K562 (cell line): ENCODE measurements around the gene NR6A1. TPM values are rescaled to one million over a fixed set of nuclear protein-coding genes. Genes with fewer than 3 reads are reported as not detected.

Experiments used
- ATAC-seq: fragments of 200-7000 bp; cut with Tn5 transposase; 3 replicates; pipeline ENCODE4 v1.9.1; 2020; ENCODE audit warnings: moderate library complexity
- BruUV-seq: library from RNA; stranded (reverse); fragments of 400-500 nt; replicated peaks from 2 replicates; lab custom pipeline; 2021; lab: Mats Ljungman, UMichigan
- CTCF ChIA-PET: fragments of 300-600 bp; formaldehyde crosslinking; extraction: SDS; loops from one replicate; lab custom pipeline; 2021; ENCODE audit warnings: low intra/inter-chr PET ratio; lab: Yijun Ruan, JAX
- POLR2A ChIA-PET: fragments of 300-600, 350-650 bp; sonication (Branson Sonifier 250); formaldehyde crosslinking; extraction: SDS; loops from one replicate; lab custom pipeline; 2021; ENCODE audit warnings: antibody characterized with exemption, inconsistent platforms; lab: Yijun Ruan, JAX
- DNase-seq, 4 experiments: peaks; one replicate each; pipeline versions ENCODE4 v3.0.0 to v3.0.0-alpha.2; 2011 to 2018; ENCODE audit warnings: low spot score in 3 of 4, mixed read lengths in 3 of 4; ENCODE audit errors: extremely low read depth in 1 of 4
- FAIRE-seq: peaks from 2 replicates; lab custom pipeline; 2011; peaks lifted over from hg19 to GRCh38; lab: Jason Lieb, UNC
- H2AFZ ChIP-seq: 2 replicates; pipeline ENCODE4 v1.6.0; 2011; ENCODE audit warnings: low read depth, low read length, control low read depth, inconsistent platforms
- H3K27ac ChIP-seq: fragments of 200-600 bp; 3 replicates; pipeline ENCODE4 v1.8.0; 2011; ENCODE audit warnings: low read depth, mild to moderate bottlenecking, control low read depth, inconsistent platforms, low read length, moderate library complexity, mixed read lengths; ENCODE audit errors: extremely low read depth
- H3K27me3 ChIP-seq, 2 experiments: fragments of 300-600 bp in 1 of 2; 2 replicates in 1 of 2; 3 replicates in 1 of 2; pipeline versions ENCODE4 v1.6.0 to v1.8.0; 2011; ENCODE audit warnings: inconsistent platforms in 2 of 2, low read length in 2 of 2, mild to moderate bottlenecking in 1 of 2, mixed read lengths in 1 of 2, moderate library complexity in 1 of 2; ENCODE audit not compliant: control insufficient read depth in 2 of 2, insufficient read depth in 2 of 2
- H3K36me3 ChIP-seq: fragments of 300-600 bp; 3 replicates; pipeline ENCODE4 v1.8.0; 2011; ENCODE audit warnings: mild to moderate bottlenecking, low read length, inconsistent platforms; ENCODE audit not compliant: control insufficient read depth, insufficient read depth
- H3K4me1 ChIP-seq, 2 experiments: fragments of 200-600 bp in 1 of 2; replicated peaks in 1 of 2; 2 replicates in 1 of 2; 3 replicates in 1 of 2; pipeline versions ENCODE4 v1.5.1 to v1.8.0; 2011; ENCODE audit warnings: inconsistent platforms in 2 of 2, low read length in 2 of 2, mild to moderate bottlenecking in 1 of 2, mixed read lengths in 1 of 2, moderate library complexity in 1 of 2; ENCODE audit not compliant: control insufficient read depth in 2 of 2, insufficient read depth in 2 of 2
- H3K4me2 ChIP-seq: 2 replicates; pipeline ENCODE4 v1.6.1; 2011; ENCODE audit warnings: low read length, control low read depth, inconsistent platforms, mixed read lengths; ENCODE audit not compliant: insufficient read depth
- H3K4me3 ChIP-seq: fragments of 200-600 bp; sonication (generic), shearing (Covaris generic); 2 replicates; pipeline ENCODE4 v1.5.1; 2016; ENCODE audit warnings: control low read depth, inconsistent platforms
- H3K79me2 ChIP-seq: fragments of 200-600 bp; 3 replicates; pipeline ENCODE4 v1.8.0; 2011; ENCODE audit warnings: low read length, inconsistent platforms; ENCODE audit not compliant: control insufficient read depth, insufficient read depth
- H3K9ac ChIP-seq, 2 experiments: 2 replicates each; pipeline versions ENCODE4 v1.6.0 to v1.6.1; 2011; ENCODE audit warnings: low read depth in 2 of 2, low read length in 2 of 2, control low read depth in 1 of 2, inconsistent platforms in 1 of 2, mild to moderate bottlenecking in 1 of 2, mixed read lengths in 1 of 2; ENCODE audit not compliant: insufficient read depth in 1 of 2
- H3K9me1 ChIP-seq: one replicate; pipeline ENCODE4 v1.6.0; 2011; ENCODE audit warnings: inconsistent platforms, mild to moderate bottlenecking, low read length, moderate library complexity; ENCODE audit not compliant: control insufficient read depth, insufficient read depth
- H3K9me3 ChIP-seq: replicated peaks from 2 replicates; pipeline ENCODE4 v1.5.1; 2011; ENCODE audit warnings: low read depth, low read length, inconsistent platforms; ENCODE audit not compliant: control insufficient read depth, insufficient read depth
- H4K20me1 ChIP-seq: replicated peaks from 2 replicates; pipeline ENCODE4 v1.6.1; 2011; ENCODE audit warnings: low read length, inconsistent platforms, mixed read lengths; ENCODE audit not compliant: control insufficient read depth, insufficient read depth
- CAMTA2 ChIP-seq: fragments of 250-450 bp; sonication (Bioruptor Pico); conservative IDR thresholded peaks from 2 replicates; pipeline ENCODE4 v1.5.1; 2022
- CEBPG ChIP-seq, 3 experiments: fragments of 200-800 bp in 1 of 3; sonication (Bioruptor generic) in 1 of 3; sonication (generic) in 1 of 3; formaldehyde crosslinking in 1 of 3; IDR thresholded peaks in 2 of 3; conservative IDR thresholded peaks in 1 of 3; 2 replicates each; pipeline versions ENCODE4 v1.6.1 to v1.8.0; 2016 to 2022; ENCODE audit warnings: missing compliant biosample characterization in 2 of 3, missing genetic modification characterization in 2 of 3, mild to moderate bottlenecking in 1 of 3, missing genetic modification reagents in 1 of 3
- FOXJ2 ChIP-seq: fragments of 200-800 bp; sonication (Bioruptor generic); IDR thresholded peaks from 2 replicates; pipeline ENCODE4 v1.6.1; 2016; ENCODE audit warnings: missing genetic modification characterization, missing compliant biosample characterization
- KAT8 ChIP-seq: fragments of 450-650 bp; IDR thresholded peaks from 2 replicates; pipeline ENCODE4 v1.6.1; 2016; ENCODE audit warnings: low read depth, mild to moderate bottlenecking
- RBM34 ChIP-seq: fragments of 200-400 bp; formaldehyde crosslinking; IDR thresholded peaks from 2 replicates; pipeline ENCODE4 v1.6.1; 2018; ENCODE audit warnings: low read length, borderline replicate concordance; ENCODE audit not compliant: insufficient read depth
- ZBTB49 ChIP-seq: sonication (generic); formaldehyde crosslinking; IDR thresholded peaks from 2 replicates; pipeline ENCODE4 v1.8.0; 2022; ENCODE audit warnings: missing genetic modification reagents, mild to moderate bottlenecking, borderline replicate concordance
- ZNF175 ChIP-seq: fragments of 200-800 bp; sonication (Bioruptor generic); IDR thresholded peaks from 2 replicates; pipeline ENCODE4 v1.6.1; 2016; ENCODE audit warnings: low read depth, mild to moderate bottlenecking, missing genetic modification characterization, missing compliant biosample characterization
- WGBS: fragments of 100-300 bp; shearing (Covaris generic); methylation state at CpG from one replicate; pipeline ENCODE4 v1.1.6; 2016; ENCODE audit warnings: low coverage, mixed read lengths; ENCODE audit not compliant: insufficient coverage; ENCODE audit errors: missing lambda C conversion rate; 5-methylcytosine and 5-hydroxymethylcytosine counted together
- in situ Hi-C: fragments of 300-500 bp; cut with MboI; formaldehyde crosslinking; loops from 4 replicates; pipeline ENCODE4 v1.15.0; 2018; ENCODE audit warnings: inconsistent platforms, mixed read lengths
- intact Hi-C: fragments of 100-400 bp; cut with micrococcal nuclease; formaldehyde crosslinking; loops from 2 replicates; pipeline ENCODE4 v1.14.2; 2022
- polyA plus RNA-seq, 8 experiments: library from polyadenylated mRNA; depleted of rRNA in 4 of 8; stranded (reverse) in 5 of 8; unstranded in 3 of 8; fragments of >200 nt; fragmentation: Nextera tagmentation in 2 of 8; fragmentation: Illumina TruSeq in 1 of 8; extraction: Ambion mirVana in 2 of 8; extraction: Trizol in 1 of 8; gene quantifications; 2 replicates each; pipeline versions ENCODE4 v1.2.1 to v1.2.3, GENCODE V29; 2011 to 2014; ENCODE audit warnings: inconsistent platforms in 1 of 8, missing spikeins in 1 of 8
- total RNA-seq, 7 experiments: library from RNA; depleted of rRNA in 6 of 7; stranded (reverse); fragments of >200 nt in 6 of 7; fragmentation: Illumina TruSeq in 2 of 7; extraction: Trizol in 2 of 7; gene quantifications; 2 replicates each; pipeline versions ENCODE4 v1.2.1 to v1.2.3, GENCODE V29; 2011 to 2021; ENCODE audit warnings: low replicate concordance in 1 of 7
- TF ChIP-seq, protein P1 (sequence below): fragments of 450-650 bp; formaldehyde crosslinking; conservative IDR thresholded peaks from 2 replicates; pipeline ENCODE4 v1.4.0; 2022; ENCODE audit warnings: mild to moderate bottlenecking, missing genetic modification characterization
- TF ChIP-seq, protein P2 (sequence below): sonication (generic); formaldehyde crosslinking; IDR thresholded peaks from 2 replicates; pipeline ENCODE4 v1.8.0; 2023; ENCODE audit warnings: mild to moderate bottlenecking, missing genetic modification reagents
- TF ChIP-seq, protein P3 (sequence below): fragments of 450-650 bp; formaldehyde crosslinking; IDR thresholded peaks from 2 replicates; pipeline ENCODE4 v1.4.0; 2020; ENCODE audit warnings: mild to moderate bottlenecking, moderate library complexity

NR6A1 gene
- total and polyA plus RNA-seq, 9 of the 15 experiments (the other 6 are each of a cell fraction or from before 2014, with no cell fraction given): 9.7 to 55.4 (median 28.3) TPM

GRCh38 chr9:124741662-124742061 lies 29.4 kb downstream of the NR6A1 start (continued):
- TF ChIP-seq, protein P1, sequence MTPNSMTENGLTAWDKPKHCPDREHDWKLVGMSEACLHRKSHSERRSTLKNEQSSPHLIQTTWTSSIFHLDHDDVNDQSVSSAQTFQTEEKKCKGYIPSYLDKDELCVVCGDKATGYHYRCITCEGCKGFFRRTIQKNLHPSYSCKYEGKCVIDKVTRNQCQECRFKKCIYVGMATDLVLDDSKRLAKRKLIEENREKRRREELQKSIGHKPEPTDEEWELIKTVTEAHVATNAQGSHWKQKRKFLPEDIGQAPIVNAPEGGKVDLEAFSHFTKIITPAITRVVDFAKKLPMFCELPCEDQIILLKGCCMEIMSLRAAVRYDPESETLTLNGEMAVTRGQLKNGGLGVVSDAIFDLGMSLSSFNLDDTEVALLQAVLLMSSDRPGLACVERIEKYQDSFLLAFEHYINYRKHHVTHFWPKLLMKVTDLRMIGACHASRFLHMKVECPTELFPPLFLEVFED: no peak
- TF ChIP-seq CEBPG (CRISPR knock-in tag; IDR thresholded peaks at IDR 0.05) (no peak), CEBPG (tag; conservative IDR thresholded peaks at IDR 0.05 in 1 of 2, IDR thresholded peaks at IDR 0.05 in 1 of 2) (peak in 1 of 2 experiments; percentile 57; a peak in 2 of 4 replicates), ZNF175 (CRISPR knock-in tag) (0 out of 2 replicates have a peak, but pooled peaks have one; percentile 40)

DNA sequence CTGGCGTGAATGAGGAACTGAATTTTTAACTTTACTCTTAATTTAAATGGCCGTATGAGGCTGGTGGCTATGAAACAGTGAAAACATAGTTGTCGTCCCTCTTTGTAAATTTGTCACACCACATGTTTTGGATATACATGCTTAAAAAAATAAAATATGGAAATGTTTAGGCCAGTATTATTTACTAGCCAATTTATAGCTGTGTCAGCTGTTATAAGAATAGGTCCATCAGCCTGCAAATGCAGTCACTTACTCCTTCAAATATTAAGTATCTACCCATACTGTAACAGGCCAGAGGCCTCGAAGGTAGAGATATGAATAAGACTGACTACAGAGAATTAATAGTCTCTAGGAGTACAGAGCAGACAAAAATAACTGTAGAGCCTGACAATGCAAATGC lies 30.0 kb downstream of the NR6A1 start:
- no peaks in the 10 kb centered on the region for H3K9me3 ChIP-seq
- H2AFZ ChIP-seq: no peak overlapping the region
- FAIRE-seq (peak; percentile 19), ATAC-seq (no peak), DNase-seq (no peak)
- no TSS peak for BruUV-seq
- H3K27ac ChIP-seq: peak overlapping the region; percentile 69; the same call in 1 of the 3 replicates
- intact Hi-C loops (no loop called here), in situ Hi-C loops (no loop called here)
- ChIA-PET POLR2A (interaction anchor here (0.6 kb wide), 1 partner anchor 120 kb away, joined by 3 read pairs; no protein-coding TSS in a partner anchor), CTCF (no interaction called here)
- peaks cover 24% of the 10 kb centered on the region for H3K36me3 ChIP-seq
- 69% methylated on average over 4 of the region's 4 CpGs for WGBS
- H3K79me2 ChIP-seq: peaks cover 75% of the 10 kb centered on the region
- H3K9ac ChIP-seq: 0 out of 4 replicates have a peak overlapping the region, but pooled peaks of 1 of the 2 experiments have one; percentile 10
- H3K27me3 ChIP-seq: no peaks in the 10 kb centered on the region
- peaks cover 3% of the 10 kb centered on the region for H3K9me1 ChIP-seq
- no peaks in the 10 kb centered on the region for H4K20me1 ChIP-seq
- no peak overlapping the region for H3K4me3 ChIP-seq
- no peak overlapping the region for H3K4me2 ChIP-seq
- peaks cover 6 to 40% of the 10 kb centered on the region in 2 experiments; a peak in 4 of 5 replicates for H3K4me1 ChIP-seq
- TF ChIP-seq CAMTA2 (CRISPR knock-in tag) (no peak), RBM34 (no peak), KAT8 (no peak), ZBTB49 (no peak), FOXJ2 (tag) (no peak)
- TF ChIP-seq, protein P2, sequence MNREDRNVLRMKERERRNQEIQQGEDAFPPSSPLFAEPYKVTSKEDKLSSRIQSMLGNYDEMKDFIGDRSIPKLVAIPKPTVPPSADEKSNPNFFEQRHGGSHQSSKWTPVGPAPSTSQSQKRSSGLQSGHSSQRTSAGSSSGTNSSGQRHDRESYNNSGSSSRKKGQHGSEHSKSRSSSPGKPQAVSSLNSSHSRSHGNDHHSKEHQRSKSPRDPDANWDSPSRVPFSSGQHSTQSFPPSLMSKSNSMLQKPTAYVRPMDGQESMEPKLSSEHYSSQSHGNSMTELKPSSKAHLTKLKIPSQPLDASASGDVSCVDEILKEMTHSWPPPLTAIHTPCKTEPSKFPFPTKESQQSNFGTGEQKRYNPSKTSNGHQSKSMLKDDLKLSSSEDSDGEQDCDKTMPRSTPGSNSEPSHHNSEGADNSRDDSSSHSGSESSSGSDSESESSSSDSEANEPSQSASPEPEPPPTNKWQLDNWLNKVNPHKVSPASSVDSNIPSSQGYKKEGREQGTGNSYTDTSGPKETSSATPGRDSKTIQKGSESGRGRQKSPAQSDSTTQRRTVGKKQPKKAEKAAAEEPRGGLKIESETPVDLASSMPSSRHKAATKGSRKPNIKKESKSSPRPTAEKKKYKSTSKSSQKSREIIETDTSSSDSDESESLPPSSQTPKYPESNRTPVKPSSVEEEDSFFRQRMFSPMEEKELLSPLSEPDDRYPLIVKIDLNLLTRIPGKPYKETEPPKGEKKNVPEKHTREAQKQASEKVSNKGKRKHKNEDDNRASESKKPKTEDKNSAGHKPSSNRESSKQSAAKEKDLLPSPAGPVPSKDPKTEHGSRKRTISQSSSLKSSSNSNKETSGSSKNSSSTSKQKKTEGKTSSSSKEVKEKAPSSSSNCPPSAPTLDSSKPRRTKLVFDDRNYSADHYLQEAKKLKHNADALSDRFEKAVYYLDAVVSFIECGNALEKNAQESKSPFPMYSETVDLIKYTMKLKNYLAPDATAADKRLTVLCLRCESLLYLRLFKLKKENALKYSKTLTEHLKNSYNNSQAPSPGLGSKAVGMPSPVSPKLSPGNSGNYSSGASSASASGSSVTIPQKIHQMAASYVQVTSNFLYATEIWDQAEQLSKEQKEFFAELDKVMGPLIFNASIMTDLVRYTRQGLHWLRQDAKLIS (CRISPR knock-in tag): no peak
- TF ChIP-seq, protein P3, sequence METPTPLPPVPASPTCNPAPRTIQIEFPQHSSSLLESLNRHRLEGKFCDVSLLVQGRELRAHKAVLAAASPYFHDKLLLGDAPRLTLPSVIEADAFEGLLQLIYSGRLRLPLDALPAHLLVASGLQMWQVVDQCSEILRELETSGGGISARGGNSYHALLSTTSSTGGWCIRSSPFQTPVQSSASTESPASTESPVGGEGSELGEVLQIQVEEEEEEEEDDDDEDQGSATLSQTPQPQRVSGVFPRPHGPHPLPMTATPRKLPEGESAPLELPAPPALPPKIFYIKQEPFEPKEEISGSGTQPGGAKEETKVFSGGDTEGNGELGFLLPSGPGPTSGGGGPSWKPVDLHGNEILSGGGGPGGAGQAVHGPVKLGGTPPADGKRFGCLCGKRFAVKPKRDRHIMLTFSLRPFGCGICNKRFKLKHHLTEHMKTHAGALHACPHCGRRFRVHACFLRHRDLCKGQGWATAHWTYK (CRISPR knock-in tag): no peak
